ENCODE results near the gene STK32C. TPM values are rescaled to one million over a fixed set of nuclear protein-coding genes. Genes with fewer than 3 reads are reported as not detected.

Gene STK32C
- total RNA-seq, 1 donor from 2014 or later: 3.4 TPM

DNA sequence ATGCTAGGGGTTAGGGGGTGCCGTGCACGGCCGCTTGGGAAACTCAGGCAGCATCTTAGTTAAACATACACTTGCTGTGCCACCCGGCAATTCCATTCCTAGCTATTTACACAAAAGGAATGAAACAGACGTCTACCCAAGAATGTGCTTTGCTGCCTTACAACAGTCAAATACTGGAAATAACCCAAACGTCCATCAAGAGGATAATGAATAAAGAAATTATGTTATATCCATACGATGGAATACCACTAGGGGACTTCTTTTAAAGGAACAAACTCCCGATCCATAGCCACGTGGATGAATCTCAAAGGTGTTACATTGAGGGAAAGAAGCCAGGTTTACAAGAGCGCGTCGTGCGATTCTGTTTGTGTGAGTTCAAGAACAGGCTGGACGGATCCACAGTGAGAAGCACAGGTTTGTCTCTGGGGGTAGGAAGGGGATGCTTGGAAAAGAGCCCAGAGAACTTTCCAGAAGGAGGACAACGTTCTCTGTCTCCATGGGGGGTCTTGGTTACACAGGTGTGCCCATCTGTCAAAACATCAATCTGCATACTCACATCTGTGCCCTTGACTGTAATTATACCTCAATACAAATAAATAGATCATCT, 41.8 kb downstream of the STK32C start:
- no peak for DNase-seq

DNA sequence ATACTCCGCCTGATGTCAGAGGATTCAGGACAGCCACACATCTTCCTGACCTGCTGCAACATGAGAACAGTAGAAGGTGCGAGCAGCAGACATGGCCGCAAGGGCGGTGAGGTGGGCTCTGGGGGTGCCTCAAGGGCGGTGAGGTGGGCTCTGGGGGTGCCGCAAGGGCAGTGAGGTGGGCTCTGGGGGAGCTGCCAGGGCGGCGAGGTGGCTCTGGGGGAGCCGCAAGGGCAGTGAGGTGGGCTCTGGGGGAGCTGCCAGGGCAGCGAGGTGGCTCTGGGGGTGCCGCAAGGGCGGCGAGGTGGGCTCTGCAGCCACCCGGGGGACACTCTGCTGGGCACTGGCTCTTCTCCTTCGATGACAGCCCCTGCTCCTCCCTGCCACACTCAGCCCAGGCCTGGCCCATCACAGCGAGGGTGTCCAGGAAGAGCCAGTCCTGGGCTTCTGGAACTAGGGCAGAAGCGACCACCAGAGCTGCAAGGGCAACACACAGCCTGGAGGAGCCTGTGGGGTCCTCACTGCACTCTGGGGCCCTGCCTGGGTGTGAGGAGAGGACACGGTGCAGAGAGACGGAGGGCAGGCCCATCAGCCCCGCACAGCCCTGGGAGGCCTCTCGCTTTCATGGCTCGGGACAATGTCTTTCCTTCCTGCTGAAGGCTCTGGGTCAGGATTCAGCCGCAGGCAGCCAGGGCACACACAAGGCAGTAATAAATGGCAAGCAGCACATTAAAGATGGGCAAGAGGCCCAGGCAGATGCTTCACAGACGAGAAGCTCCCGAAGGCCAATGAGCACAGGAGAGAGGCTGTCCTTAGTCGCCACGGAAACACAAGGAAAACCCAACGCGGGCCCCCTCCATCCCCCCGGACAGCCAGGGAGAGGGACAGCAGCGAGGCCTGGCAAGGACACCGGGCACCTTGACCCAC, 42.5 kb downstream of the STK32C start:
- peak; percentile 52 for DNase-seq

DNA sequence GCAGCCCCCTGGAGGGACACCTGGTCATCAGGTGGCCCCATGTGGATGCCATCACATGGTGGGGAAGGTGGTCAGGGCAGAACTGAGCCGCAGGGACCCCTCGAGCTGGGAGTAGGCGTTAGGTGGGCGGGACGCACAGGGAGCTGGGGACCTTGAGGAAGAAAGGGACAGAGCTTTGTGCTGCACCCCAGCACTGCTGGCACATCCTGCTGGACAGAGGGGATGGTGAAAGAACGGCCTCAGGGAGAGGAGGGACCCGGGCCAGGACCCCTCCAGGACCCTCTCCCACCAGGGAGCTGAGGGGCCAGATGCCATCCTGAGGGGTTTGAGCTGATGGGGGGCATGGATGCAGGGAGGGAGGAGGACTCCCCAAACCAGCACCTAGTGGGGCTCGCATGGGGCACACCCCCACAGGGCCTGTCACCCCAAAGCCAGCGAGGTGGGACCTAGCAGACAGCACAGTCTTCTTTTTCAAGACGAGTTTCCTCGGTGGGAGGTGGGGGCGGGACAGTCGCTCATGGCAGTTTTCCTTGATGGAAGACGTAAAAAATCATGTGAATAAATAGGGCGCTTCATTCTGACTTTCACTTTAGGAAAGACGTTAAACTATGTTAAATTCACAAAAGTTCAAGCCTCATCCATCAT, 43.3 kb downstream of the STK32C start:
- no peak for DNase-seq

DNA sequence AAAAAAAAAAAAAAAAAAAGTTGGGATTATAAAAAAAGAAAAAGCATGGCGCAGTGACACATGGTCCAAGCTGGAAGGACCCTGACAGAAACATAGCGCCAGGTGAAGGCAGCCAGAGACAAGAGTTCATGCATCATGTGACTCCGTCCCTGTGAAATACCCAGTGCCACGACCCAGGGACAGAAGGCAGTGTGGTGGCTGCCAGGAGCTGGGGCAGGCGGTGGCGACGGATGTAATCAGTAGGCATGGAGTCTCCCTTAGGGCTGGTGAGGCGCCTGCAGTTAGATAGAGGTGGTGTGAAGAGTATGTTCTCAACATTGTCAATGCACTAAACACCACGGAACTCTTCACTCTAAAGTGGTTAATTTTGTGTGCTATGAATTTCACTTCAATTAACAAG, 43.9 kb downstream of the STK32C start:
- no peak for DNase-seq

DNA sequence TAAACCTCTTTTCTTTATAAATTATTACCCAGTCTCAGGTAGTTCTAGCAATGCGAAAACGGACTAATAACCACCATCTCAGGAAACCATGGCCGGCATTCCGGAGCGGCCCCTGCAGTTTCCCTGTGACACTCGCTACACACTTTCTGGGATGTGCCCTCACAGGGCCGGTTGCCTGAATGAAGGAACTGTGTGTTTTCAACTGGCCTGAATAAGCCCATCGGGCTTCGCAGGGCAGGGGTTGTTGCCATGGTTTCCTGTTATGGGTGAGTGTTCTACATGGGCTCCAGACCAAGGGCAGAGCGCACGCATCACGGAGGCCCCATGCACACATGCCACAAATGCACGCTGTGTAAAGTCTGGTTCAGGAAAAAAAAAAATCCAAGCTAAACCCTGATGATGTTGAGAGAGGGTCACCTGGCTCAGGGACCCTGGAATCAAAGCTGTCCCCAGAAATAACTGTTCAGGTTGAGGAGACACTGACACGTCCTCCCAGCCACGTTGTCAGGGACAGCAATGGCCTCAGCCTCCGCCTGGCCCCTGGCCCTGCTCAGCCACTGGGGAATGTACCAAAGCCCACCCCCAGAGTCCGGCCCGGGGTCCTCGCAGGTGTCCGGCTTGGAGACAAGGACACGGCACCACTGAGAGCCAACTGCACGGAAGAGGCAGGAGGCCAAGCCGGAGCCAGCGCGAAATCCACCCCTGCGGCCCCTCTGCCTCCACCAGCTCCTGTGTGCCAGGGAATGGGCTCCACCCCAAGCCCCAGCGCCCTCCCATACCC, 47.9 kb downstream of the STK32C start:
- DNase-seq: no peak

DNA sequence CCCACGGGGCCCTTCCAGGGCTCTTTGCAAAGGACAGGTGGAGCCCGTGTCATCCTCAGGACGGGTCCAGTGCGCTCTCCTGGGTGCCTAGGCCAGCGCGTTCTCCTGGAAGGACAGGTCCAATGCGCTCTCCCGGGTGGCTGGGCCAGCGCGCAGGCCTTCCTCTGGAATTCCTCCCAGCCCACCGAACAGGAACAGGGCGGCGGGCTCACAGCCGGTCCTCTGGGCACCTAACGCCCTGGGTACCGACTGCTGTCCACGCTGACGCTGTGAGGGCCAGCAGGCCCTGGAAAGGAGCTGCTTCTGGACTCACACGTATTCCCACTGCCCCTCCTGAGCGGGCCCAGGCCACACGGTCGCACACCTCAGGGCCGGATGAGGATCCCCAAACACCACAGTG, 49.3 kb downstream of the STK32C start:
- no peak for DNase-seq

DNA sequence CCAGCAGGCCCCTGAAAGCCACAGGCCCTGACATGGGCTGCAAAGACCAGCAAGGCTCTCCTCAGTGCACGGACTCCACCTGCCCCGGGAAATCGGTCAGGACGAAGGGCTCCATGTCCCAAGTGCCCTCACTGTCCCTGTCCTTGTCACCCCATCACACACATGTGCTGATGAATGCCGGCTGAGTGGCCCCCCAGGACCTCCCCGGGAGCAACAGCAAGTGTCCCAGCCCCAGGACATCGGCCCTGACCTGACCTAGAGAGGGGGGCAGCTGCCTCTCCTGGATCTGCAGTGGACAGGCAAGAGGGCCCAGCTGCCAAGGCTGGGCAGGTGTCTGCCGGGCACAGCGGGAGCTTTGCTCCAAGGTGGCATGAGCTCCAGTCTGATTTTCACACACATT, 49.8 kb downstream of the STK32C start:
- no peak for DNase-seq

DNA sequence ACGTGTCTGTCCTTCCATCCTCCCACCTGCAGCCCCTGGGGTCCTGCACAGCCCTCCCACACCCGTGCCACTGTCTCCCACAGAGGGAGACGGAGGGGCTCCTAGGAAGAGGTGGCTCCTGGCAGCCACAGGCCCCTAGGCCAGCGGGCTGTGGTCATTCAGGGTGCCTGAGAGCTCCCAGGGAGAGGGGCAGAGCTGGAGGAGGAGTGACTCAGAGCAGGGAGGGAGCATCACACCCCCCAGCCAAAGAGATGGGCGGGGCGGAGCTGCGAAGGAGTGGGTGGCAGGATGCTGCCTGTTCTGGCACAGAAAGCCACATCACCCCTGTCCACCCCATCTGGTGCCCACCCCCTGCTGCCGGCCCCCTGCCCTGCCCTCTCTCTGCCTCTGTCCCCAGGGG, 50.5 kb downstream of the STK32C start:
- DNase-seq: no peak

DNA sequence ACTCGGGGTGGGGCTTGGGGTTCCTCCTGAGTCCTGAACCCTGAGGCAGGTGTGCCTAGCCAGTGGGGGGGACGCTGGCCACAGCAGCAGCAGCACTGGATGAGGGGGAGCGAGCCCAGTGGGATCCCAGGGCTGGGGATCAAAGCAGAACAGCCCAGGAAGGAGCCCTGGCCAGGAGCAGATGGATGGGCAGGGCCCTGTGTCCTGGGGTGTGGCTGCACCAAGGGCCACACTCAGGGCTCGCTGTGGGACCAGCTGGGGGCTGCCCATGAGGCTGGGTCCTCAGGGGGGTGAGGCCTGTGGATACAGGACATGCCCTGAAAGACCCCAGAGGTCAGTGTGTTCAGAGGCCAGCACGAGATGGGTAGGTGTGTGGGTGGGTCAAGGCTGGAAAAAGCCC, 50.9 kb downstream of the STK32C start:
- DNase-seq: no peak

DNA sequence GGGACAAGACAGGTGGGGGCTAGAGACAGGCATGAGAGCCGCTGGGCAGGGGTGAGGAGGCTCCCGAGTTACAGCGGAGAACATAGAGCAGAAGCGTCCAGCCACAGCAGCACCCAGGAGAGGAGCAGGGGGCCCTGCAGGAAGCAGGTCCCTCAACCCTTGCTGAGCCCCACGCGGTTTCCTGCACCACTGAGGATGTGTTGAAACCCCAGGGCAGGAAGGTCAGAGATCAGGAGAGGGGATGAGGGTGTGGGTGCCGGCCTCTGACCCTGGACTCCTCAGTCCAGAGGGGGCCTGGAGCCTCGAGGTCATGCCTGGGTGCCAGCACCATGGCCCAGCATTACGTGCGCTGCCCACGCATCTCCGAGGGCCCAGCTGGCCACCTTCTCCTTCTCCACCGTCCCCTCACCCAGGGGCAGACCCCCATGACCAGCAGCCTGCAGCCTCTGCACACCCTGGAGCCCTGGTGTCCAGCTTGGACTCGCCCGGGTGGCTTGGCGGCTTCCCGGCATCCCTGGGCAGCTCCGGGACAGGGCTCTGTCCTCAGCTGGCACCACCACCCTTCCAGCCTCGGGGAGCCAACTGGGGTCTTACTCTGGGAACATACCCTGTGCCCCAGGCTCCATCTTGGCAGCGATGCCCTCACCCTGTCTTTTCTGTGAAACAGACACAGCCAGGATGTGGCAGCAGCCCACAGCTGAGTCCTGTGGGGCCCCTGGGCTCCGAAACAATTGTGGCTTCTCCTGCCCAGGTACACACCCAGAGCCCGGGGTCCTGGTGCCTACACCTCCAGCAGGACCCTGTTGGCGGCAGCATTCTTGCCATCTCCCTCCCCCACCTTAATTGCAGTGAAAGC, 52.0 kb downstream of the STK32C start:
- no peak for DNase-seq

DNA sequence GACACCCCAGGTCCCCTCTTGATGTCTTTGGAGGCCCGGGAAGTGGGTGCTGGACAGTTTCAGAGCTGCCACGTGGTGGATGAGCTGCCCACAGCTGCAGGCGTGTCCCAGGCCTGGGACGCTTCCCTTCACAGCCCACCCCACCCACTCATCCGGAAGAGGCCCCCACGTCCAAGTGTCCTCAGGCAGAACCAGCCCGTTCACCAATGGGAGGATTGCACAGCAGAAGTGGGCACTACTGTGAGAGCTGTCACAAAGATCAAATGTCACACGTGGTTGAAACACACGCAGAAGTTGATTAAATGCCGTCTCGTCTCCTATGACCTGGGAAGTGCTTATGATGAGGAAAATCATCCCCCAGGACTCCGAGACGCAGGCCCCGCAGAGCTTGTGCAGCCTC, 52.9 kb downstream of the STK32C start:
- no peak for DNase-seq

DNA sequence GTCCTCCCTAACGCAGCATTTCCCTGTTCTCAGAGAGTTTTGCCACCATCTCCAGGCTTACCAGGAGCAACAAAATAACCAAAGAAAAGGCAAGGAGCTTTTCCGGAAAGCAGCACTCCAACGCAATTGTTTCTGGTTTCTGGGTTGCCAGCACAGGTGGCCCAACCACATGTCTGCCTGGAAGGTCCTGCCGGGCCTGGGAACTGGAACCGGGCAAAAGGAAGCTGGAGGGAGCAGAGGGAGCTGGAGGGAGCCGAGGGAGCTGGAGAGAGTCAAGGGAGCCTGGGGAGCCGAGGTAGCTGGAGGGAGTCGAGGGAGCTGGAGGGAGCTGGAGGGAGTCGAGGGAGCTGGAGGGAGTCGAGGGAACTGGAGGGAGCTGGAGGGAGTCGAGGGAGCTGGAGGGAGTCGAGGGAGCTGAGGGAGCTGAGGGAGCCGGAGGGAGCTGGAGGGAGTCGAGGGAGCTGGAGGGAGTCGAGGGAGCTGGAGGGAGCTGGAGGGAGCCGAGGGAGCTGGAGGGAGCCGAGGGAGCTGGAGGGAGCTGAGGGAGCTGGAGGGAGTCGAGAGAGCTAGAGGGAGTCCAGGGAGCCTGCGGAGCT, 54.6 kb downstream of the STK32C start:
- DNase-seq: no peak

DNA sequence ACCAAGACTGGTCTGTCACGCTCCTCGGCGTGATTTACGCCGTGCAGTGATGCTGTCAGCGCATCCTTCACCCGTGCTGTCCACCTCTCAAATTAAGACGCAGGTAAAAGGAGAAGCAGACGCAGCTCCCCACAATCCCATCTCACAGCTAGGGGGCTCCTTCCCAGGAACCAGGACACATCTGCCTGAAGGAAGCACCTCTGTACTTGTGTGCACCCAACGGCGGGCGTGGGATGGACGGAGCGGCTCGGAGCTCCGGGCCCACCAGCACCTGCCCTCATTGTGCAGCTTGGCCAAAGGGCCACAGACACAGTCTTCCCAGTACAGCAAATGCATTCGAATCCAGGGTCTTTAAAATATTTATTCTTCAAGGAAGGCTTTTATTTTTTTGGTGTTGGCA, 55.3 kb downstream of the STK32C start:
- no peak for DNase-seq

DNA sequence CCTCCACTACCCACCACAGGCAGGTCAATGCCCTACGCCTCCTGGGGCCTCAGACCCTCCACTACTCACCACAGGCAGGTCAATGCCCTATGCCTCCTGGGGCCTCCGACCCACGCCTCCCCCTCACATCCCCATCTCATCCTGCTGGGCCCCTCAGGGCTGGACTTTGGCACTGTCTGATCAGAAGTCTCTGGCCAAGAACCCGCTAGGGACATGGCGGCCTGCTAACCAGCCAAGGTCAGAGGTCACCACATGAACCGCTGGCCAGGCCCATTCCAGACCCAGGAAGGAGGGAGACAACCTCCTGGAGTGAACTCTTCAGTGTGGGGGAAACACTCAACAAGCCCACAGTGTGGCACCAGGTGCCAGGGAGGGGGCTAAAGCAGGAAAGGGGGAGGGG, 55.8 kb downstream of the STK32C start:
- no peak for DNase-seq

DNA sequence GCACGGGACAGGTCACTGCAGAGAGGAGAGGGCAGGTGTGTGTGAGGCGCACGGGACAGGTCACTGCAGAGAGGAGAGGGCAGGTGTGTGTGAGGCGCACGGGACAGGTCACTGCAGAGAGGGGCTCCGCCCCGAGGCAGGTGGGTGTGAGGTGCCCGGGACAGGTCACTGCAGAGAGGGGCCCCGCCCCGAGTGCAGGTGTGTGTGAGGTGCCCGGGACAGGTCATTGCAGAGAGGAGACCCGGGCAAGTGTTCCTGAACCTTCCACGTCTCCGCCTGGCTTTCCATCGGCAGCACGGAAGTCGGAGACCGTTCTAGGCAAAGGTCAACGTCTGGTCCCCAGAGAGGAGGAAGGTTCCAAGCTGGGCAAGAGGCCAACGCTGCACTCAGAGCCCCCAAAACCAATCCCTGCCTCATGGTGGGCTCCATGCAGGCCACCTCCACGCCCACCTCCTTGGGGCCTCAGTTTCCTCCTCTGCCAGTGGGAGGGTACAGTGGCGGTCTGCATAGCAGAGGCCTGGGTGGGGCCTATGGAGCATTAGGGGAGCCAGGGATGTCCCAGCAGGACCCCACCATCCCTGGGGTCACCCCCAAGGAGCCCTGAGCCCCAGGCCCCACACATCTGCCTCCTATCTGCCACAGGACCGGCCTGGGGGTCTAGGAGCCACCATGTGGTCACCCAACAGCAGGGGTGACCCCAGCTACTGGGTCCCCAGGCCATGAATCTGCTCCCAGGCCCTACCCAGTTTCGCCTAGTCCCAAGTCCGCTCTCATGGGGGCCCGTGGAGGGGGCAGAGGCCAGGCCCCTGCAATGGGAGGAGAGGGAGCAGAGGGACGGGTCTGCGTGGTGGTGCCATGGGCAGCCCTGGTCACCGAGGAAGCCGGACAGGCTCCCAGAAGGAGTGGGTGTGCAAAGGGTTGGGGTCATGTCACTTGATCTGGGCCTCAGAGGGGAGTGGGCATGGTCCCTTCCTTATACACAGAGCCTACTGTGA, 57.0 kb downstream of the STK32C start:
- DNase-seq: no peak

DNA sequence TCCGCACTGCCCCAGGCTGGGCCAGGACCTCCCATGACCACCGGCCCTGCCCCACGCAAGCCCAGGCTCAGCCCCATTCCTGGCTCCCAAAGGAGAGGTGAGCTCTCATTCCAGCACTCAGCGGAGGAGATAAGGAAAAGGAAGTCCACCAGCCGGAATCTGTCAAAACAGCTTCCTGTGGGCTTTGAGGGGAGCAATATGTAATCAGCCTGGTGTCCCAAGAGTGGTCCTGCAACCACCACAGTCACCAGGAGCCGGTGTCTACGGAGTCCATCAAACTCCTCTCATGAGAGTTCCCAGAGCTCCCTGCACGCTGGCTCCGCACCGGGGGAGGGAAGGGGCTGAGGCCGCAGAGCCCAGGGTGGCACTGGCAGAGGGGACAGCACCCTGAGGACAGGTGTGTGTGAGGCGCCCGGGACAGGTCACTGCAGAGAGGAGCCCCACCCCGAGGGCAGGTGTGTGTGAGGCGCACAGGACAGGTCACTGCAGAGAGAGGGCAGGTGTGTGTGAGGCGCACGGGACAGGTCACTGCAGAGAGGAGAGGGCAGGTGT, 57.9 kb downstream of the STK32C start:
- no peak for DNase-seq

DNA sequence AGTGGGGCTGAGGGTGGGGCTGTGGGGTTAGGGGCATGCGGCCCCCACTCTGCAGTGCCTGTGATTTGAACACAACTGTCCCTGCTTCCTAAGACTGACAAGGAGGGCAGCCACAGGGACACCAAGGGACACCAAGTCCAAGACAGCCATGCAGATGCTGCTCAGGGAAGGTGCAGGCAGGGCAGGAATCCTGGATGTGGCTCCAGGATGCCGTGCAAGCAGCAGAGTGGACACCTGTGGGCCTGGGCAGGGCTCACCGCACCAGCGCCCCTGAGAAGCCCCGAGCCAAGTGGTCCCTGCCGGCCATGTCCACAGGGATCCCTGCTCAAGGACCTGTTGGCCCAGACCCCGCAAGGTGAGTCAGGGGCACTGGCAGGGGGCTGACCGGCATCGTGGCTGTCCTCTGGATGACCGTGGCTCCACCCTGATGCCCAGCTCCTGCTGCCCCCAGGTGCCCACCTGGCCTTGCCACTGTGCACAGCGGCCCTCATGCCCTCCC, 58.5 kb downstream of the STK32C start:
- no peak for DNase-seq

DNA sequence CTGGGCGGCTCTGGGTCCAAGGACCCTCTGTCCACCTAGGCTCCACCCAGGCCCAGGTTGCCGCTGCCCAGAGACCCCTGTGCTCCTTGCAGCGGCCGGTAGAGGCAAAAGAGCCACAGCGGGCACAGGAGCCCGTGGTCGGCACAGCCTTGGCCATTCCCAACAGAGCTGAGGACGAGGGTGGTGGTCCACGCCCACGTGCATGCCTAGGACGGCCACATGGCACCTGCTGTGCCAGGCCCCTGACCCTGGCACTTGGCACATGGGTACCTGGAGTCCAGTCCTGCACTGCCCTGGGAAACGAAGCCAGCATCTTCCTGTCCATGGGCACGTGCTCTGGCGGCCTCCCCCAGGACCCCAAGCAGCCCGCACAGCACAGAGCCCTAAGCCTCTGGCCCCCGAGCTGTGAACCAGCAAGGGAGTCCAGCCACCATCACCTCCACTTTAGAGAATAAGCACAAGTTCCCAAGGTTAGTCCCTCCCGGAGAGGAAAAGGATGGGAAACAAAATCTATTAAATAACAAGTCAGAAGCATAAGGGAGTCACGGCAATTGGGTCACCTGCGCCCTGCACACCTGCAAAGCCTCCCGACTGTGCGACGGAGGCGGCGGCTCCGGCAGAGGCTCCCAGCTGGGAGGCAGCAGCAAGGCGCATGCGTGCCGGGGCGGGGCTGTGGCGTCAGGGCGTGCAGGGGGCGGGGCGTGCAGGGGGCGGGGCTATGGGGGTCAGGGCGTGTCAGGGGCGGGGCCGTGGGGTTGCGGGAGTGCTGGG, 59.1 kb downstream of the STK32C start:
- no peak for DNase-seq

DNA sequence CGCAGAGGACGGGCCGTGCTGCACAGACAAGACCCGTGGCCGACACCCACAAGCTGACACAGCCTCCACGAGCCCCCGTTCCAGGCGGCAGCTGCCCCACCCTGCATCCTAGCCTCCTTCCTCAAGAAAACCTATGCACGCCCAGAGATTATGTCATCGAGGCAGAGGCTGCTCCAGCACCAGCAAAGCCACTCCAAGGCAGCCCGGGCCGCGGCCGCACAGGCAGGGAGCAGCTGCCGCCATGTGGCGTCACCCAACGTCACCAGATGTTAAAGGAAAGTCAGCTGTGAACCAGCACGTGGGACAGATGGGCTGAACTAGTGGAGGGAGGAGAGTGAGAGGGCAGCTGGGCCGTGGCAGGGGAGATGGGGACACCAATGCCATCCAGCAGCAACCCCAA, 59.8 kb downstream of the STK32C start:
- DNase-seq: no peak

Measured in skin of body (tissue), 2 donors.